ENCODE data around the gene NR2E1. TPM values are rescaled to one million over a fixed set of nuclear protein-coding genes. Genes with fewer than 3 reads are reported as not detected.
A peak's percentile ranks its signal among the peaks of the same experiment; 100 is the strongest.

NR2E1 gene
- total and polyA plus RNA-seq, 10 donors = not detected

DNA sequence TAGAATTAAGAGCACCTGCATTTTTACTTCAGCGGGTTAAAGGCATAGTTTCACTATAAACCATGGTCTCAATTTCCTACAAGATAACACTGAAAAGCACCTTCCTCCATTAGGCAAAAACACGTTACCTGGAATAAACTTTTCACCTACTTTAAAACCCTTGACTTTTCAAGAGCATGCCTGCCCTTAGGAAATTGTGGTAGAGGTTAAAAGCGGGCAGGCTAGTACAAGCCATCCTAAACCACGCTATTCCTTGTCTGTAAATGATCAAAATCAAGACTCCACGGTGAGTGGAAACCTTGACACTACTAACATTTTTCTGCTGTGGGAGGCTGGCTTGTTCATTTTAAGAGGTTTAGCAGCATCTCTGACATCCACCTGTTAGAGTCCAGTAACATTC lies 43.9 kb downstream of the NR2E1 start:
- peaks cover 0 to 12% (median 0%) of the 10 kb centered on the region in 6 donors for H3K4me1 ChIP-seq
- DNase-seq = no peak
- H3K9me3 ChIP-seq = no peaks in the 10 kb centered on the region
- H3K27me3 ChIP-seq (replicated peaks in 1 of 7) = no peaks in the 10 kb centered on the region
- H3K36me3 ChIP-seq = peaks cover 0 to 90% (median 32%) of the 10 kb centered on the region in 6 donors
- TF ChIP-seq, protein P1, sequence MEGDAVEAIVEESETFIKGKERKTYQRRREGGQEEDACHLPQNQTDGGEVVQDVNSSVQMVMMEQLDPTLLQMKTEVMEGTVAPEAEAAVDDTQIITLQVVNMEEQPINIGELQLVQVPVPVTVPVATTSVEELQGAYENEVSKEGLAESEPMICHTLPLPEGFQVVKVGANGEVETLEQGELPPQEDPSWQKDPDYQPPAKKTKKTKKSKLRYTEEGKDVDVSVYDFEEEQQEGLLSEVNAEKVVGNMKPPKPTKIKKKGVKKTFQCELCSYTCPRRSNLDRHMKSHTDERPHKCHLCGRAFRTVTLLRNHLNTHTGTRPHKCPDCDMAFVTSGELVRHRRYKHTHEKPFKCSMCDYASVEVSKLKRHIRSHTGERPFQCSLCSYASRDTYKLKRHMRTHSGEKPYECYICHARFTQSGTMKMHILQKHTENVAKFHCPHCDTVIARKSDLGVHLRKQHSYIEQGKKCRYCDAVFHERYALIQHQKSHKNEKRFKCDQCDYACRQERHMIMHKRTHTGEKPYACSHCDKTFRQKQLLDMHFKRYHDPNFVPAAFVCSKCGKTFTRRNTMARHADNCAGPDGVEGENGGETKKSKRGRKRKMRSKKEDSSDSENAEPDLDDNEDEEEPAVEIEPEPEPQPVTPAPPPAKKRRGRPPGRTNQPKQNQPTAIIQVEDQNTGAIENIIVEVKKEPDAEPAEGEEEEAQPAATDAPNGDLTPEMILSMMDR (IDR thresholded peaks at IDR 0.05 in 8 of 11, conservative IDR thresholded peaks at IDR 0.05 in 3 of 11) = no peak
- intact Hi-C loops (cut with DNase I; ENCODE audit: low total_unique reads) = no loop called here
- H3K27ac ChIP-seq = peak overlapping the region in 7 of 8 donors; percentile 42 to 85 (median 70)
- 76 to 92% (median 89%) methylated on average over 5 of the region's 5 CpGs for WGBS, 5 donors
- no peak overlapping the region for H3K4me3 ChIP-seq

DNA sequence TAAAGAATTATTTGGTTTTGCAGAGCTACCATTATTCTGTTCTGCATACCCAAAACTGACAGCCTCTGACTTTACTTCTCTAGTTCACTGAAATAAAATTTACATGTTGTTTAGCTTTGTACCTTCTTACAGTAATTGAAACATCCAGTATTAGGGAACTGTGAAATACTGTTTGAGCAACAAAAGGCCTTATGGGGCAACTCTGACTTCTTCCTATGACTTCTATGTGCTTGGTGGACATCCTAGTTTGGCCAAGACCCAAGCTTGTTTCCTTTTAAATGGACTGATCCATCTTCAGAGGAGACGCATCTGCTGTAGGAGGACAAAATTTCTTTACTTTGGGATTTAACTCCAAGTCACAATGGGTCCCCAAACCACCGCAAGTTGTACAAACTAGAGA lies 44.7 kb downstream of the NR2E1 start:
- 56 to 88% (median 81%) methylated on average over 2 of the region's 2 CpGs for WGBS, 5 donors
- peak in 1 of 3 donors; percentile 17 for TF ChIP-seq POLR2AphosphoS5 (IDR thresholded peaks at IDR 0.05)
- no peak for TF ChIP-seq POLR2A (IDR thresholded peaks at IDR 0.05)
- TF ChIP-seq, protein P1 (IDR thresholded peaks at IDR 0.05 in 8 of 11, conservative IDR thresholded peaks at IDR 0.05 in 3 of 11) = no peak
- H3K4me1 ChIP-seq = peaks cover 0 to 12% (median 0%) of the 10 kb centered on the region in 6 donors
- H3K9me3 ChIP-seq = no peaks in the 10 kb centered on the region
- peaks cover 0 to 97% (median 34%) of the 10 kb centered on the region in 6 donors for H3K36me3 ChIP-seq
- peak overlapping the region in 7 of 8 donors; percentile 42 to 85 (median 70) for H3K27ac ChIP-seq
- H3K4me3 ChIP-seq = peak overlapping the region in 1 of 8 donors; percentile 5
- no peak for DNase-seq
- no peaks in the 10 kb centered on the region for H3K27me3 ChIP-seq (replicated peaks in 1 of 7)
- intact Hi-C loops (cut with DNase I; ENCODE audit: low total_unique reads) = no loop called here

DNA sequence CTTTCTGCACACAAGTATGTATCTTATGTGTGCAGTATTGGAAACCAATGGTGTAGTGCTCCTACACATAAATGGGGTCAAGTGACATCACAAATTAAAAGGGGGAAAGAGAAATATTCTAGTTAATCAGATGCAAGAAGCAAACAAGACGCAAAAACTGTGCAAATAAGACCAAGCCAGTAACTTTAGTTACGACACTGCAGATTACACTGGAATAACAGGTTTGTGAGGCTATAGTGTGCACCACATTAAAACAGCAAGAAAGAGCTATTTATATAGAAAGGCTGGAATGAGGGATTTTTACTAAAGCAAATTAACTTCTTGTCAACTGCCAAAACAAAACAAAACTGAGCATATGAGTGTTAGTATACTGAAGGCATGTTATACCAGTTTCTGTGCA lies 45.8 kb downstream of the NR2E1 start:
- intact Hi-C loops (cut with DNase I; ENCODE audit: low total_unique reads) = no loop called here
- 88 to 100% (median 90%) methylated on average over 2 of the region's 2 CpGs for WGBS, 5 donors
- no peak for DNase-seq

DNA sequence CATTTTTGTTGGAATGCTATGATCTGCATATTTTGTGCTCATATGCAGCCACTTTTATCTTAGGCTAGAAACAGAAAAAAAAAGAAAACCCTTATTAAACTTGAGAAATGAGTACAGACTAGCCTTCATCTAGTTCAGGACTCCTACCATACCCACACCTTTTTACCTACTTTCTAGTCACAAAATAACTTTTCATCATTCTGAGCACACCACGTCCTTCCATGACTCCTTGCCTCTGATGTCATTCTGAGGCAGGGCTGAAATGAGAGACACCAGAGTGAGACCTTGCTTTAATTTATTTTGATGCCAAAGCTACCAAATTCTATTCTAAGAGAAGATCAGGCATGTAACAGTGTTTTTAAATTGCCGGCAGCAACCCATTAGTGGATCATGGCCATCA lies 56.2 kb downstream of the NR2E1 start:
- DNase-seq = no peak
- H3K36me3 ChIP-seq = peaks cover 0 to 85% (median 39%) of the 10 kb centered on the region in 6 donors
- WGBS, 5 donors = 88 to 91% (median 89%) methylated on average over 2 of the region's 2 CpGs
- intact Hi-C loops (cut with DNase I; ENCODE audit: low total_unique reads) = no loop called here
- H3K27me3 ChIP-seq (replicated peaks in 1 of 7) = no peaks in the 10 kb centered on the region
- TF ChIP-seq POLR2AphosphoS5 (IDR thresholded peaks at IDR 0.05) (no peak), POLR2A (IDR thresholded peaks at IDR 0.05) (no peak)
- TF ChIP-seq, protein P1 (IDR thresholded peaks at IDR 0.05 in 8 of 11, conservative IDR thresholded peaks at IDR 0.05 in 3 of 11) = no peak
- H3K4me1 ChIP-seq = peaks cover 0 to 39% (median 9%) of the 10 kb centered on the region in 6 donors
- H3K27ac ChIP-seq = peak overlapping the region in 3 of 8 donors; percentile 24 to 66 (median 59)
- H3K9me3 ChIP-seq = no peaks in the 10 kb centered on the region
- H3K4me3 ChIP-seq = no peak overlapping the region

More for the DNA sequence above, 45.8 kb downstream of the NR2E1 start:
- peaks cover 0 to 100% (median 38%) of the 10 kb centered on the region in 6 donors for H3K36me3 ChIP-seq
- peak overlapping the region in 2 of 8 donors; percentile 80 to 81 for H3K27ac ChIP-seq
- no peak for TF ChIP-seq POLR2AphosphoS5 (IDR thresholded peaks at IDR 0.05)
- TF ChIP-seq, protein P1 (IDR thresholded peaks at IDR 0.05 in 8 of 11, conservative IDR thresholded peaks at IDR 0.05 in 3 of 11) = no peak
- no peak for TF ChIP-seq POLR2A (IDR thresholded peaks at IDR 0.05)
- H3K9me3 ChIP-seq = no peaks in the 10 kb centered on the region
- no peak overlapping the region for H3K4me3 ChIP-seq
- H3K27me3 ChIP-seq (replicated peaks in 1 of 7) = no peaks in the 10 kb centered on the region
- peaks cover 0 to 12% (median 0%) of the 10 kb centered on the region in 6 donors for H3K4me1 ChIP-seq

All from spleen (tissue), 11 donors.